GM08714 (cell line): ENCODE measurements around the gene FHDC1.
A peak's percentile ranks its signal among the peaks of the same experiment; 100 is the strongest.
"Not testable (repeated sequence)": the region's sequence is repeated elsewhere in the genome, so short reads cannot be mapped to it uniquely, and the experiment has no call there.

Experiments used
- H3K4me3 ChIP-seq: fragments of 200-500 bp; sonication (Bioruptor generic); 2 replicates; pipeline ENCODE4 v1.5.1; 2014; ENCODE audit warnings: mild to moderate bottlenecking, low read length, inconsistent platforms
- ZNF274 ChIP-seq: IDR thresholded peaks from 2 replicates; pipeline ENCODE4 v1.6.1; 2012; ENCODE audit warnings: mild to moderate bottlenecking, low read depth, low read length

Gene FHDC1, protein sequence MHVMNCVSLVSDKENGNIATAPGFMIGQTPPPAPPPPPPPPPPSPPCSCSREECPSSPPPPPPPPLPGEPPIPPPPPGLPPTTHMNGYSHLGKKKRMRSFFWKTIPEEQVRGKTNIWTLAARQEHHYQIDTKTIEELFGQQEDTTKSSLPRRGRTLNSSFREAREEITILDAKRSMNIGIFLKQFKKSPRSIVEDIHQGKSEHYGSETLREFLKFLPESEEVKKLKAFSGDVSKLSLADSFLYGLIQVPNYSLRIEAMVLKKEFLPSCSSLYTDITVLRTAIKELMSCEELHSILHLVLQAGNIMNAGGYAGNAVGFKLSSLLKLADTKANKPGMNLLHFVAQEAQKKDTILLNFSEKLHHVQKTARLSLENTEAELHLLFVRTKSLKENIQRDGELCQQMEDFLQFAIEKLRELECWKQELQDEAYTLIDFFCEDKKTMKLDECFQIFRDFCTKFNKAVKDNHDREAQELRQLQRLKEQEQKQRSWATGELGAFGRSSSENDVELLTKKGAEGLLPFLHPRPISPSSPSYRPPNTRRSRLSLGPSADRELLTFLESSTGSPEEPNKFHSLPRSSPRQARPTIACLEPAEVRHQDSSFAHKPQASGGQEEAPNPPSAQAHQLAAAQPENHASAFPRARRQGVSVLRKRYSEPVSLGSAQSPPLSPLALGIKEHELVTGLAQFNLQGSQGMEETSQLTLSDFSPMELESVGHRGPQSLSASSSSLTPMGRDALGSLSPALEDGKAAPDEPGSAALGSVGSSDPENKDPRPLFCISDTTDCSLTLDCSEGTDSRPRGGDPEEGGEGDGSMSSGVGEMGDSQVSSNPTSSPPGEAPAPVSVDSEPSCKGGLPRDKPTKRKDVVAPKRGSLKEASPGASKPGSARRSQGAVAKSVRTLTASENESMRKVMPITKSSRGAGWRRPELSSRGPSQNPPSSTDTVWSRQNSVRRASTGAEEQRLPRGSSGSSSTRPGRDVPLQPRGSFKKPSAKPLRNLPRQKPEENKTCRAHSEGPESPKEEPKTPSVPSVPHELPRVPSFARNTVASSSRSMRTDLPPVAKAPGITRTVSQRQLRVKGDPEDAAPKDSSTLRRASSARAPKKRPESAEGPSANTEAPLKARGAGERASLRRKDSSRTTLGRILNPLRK

DNA sequence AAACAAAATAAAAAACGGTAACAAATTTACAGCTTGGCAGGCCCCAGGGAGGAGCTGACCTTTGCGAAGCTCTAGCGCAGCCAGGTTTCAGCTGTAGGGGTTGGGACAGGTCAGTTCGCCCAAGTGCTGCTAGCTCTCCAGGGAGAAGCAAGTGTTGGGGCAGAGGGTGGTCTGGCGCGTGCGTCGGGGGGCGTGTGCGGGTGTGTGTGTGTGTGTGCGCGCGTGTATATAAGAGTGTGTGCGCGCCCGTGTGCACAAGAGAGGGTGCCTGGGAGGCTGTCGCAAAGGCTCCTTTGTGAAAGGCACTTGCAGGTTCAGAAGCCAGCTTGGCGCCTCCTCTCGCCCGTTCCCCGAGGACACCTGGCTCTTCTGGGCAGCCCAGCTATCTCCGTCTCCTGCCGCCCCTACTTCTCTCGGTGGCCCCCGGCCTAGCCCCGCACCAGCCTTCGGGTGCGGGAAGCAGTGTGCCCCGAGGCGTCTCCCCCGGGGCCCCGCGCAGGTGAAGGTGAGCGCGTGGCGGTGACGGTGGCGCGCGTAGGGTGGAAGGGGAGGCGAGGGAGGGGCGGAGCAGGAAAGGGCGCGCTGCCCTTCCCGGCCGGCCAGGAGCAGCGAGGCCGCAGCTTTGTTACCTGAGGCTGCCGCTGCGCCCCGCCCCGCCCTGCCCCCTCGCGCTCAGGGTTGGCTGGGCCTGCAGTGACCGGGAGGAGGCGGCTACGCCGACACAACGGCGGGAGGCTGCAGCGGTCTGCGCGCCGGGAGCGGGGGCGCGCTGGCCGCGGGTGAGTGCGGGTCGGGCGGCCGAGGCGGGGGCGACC, at the start of gene FHDC1:
TSS of gene FHDC1 (plus strand) at position 693 of the 815 bp plus-strand sequence. CDS start 6,735 bp downstream, outside the sequence.
- peak within 1 kb of the TSS; percentile 78; the same call in 1 of the 2 replicates for H3K4me3 ChIP-seq
- no peak for TF ChIP-seq ZNF274

DNA sequence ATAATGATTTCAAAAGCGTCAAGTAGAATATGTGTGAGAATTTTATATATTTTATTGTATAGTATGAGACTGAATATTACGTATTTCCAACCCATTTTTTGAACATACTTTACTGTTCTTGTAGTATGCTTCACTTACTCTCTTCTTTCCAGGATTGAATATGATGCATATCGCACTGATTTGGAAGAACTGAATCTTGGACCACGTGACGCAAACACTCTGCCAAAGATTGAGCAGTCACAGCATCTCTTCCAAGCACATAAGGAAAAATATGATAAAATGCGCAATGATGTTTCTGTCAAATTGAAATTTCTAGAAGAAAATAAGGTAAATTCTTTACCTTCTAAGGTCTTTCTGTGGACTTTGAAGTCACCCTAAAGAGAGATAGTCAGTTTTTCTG, 48.1 kb upstream of the FHDC1 start:
- TF ChIP-seq ZNF274 = no peak
- no peak overlapping the region for H3K4me3 ChIP-seq

DNA sequence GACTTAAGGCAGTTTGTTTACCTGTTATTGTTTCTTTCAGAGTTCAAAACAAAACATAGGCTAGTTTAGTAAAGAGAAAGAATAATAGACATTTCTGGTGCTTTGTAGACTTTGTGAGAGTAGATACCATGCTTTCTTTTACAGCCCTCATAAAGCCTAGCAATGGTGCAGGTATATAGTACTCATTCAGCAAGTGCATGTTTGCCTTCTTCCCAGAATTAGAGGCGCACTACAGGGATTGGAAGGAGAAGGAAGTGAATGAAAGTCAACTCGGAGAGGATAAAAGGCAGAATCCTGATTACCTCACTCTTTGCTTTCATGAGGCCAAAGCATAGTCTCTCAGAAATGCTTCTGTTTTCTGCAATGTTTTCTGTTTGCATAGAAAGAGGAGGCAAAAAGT, 43.1 kb upstream of the FHDC1 start:
- H3K4me3 ChIP-seq = no peak overlapping the region

DNA sequence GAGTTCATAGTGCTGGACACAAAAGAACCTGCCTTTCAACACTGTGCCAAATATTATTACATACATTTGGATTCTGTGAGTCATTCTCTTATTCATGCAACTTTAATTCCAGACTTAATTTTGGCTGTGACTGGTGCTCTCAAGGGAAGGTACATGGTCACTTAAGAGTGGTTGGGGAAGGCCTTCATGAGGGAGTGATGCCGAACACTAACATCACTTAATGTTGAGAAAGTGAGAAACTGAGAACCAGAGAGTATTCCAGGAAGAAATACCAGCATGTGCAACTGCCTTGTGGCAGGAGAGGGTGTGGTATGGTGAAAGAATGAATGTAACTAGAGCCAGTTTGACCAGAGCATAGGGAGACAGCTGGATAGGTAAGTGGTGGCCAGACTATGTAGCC, 41.5 kb upstream of the FHDC1 start:
- TF ChIP-seq ZNF274 = no peak
- H3K4me3 ChIP-seq = no peak overlapping the region

More for the DNA sequence above, 43.1 kb upstream of the FHDC1 start:
- no peak for TF ChIP-seq ZNF274

DNA sequence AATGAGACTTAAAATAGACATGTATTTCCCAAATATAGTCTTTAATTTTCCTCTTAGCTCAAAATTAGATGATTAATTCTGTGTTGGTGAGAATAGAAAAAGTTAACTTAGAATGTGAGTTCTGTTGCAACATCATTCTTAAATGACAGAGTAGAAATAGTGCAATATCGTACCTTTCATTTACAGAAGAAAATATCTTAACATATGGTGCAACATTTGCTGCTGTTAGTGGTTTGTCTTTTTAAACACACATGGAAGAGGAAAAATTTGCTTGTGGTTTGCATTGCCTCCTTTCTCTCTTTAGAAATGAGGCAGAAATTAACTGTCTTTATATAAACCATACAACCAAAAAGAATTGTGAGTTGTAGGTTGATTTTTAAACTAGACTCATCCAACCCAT, 39.3 kb upstream of the FHDC1 start:
- H3K4me3 ChIP-seq = no peak overlapping the region
- no peak for TF ChIP-seq ZNF274

DNA sequence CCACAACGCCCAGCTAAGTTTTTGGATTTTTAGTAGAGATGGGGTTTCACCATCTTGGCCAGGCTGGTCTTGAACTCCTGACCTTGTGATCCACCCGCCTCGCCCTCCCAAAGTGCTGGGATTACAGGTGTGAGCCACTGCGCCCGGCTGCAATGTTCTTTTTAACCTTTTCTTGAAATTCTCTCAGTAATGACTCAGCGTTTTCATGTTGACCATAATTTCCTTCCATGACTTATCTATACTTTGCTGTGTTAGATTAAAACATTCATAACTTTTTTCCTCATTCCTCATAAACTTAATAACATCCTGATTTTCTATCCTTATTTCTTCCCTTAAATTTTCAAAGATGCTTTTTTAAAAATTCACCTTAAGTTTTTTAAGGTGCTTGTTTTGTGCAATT, 38.0 kb upstream of the FHDC1 start:
- not testable (repeated sequence) for H3K4me3 ChIP-seq

DNA sequence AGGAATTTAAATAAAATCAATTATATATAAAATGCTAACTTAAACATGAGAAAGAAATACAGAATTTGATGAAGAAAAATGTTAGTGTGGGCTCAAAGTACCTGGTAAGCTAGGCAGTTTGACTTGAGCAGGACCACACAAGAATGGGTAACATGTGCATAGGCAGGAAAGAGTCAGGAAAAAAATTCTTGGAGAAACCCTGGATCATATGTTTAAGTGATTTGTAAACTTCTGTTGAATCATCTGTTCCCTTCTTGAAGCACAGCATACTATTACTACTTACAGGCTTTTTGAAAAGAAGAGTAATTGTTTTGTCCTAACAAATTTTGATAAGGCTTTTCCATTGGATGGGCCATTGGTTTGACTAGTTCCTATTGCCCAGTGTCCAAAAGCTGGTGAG, 37.5 kb upstream of the FHDC1 start:
- no peak overlapping the region for H3K4me3 ChIP-seq
- TF ChIP-seq ZNF274 = no peak

DNA sequence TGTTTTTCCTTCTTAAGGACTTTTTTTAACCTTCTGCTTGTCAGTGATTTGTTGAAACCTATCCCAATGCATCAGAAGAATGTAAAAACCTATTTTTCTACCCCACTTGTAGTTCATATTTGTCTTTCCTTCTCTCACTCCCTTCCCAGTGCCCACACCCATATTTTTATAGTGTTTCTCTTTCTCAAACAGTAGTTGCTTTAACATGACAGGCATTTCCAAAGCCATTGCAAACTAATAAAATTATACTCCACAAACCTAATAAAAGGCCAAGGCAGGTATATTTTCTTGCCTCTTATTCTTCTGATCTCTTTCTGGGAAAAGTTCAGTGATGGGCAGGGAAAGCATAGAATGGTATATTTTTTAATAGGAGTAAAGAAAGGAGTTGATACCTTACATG, 35.7 kb upstream of the FHDC1 start:
- TF ChIP-seq ZNF274 = no peak

DNA sequence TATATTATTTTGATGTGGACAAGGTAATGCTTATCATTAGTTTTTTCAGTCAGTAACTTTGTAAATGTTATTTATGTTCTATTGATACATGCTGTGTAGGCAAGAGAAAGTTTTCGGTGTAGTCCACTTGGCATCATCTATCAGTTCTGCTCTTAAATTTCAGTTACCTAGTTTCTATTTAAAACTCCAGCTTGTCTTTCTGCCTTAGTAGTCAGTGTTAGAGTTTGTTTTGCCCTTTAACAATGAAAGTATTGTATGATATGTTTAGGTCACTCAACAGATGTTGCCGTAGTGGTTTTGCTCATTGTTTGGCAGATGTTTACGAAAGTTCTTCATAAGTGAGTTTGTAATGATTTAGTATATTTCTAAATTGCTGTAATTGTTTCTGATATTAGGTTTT, 34.9 kb upstream of the FHDC1 start:
- no peak overlapping the region for H3K4me3 ChIP-seq
- no peak for TF ChIP-seq ZNF274

More for the DNA sequence above, 35.7 kb upstream of the FHDC1 start:
- no peak overlapping the region for H3K4me3 ChIP-seq

DNA sequence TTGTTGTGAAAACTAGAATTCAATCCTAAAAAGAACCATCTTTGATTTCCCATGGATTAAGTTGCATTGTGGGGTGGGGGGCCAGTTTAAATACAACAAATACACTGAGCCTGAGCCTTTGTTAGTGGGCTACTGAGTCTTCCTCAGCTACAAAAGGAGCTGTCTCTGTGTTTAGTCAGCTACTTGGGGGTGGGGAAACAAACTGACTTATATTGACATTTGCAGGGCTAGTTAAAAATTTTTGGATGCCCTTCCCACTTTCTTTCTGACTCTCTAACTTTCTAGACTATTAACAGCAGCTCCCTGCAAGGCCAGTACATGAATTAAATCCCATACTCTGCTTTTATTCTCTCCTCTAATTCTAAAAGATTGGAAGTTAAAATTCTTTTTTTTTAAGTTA, 32.5 kb upstream of the FHDC1 start:
- H3K4me3 ChIP-seq = no peak overlapping the region
- TF ChIP-seq ZNF274 = no peak

DNA sequence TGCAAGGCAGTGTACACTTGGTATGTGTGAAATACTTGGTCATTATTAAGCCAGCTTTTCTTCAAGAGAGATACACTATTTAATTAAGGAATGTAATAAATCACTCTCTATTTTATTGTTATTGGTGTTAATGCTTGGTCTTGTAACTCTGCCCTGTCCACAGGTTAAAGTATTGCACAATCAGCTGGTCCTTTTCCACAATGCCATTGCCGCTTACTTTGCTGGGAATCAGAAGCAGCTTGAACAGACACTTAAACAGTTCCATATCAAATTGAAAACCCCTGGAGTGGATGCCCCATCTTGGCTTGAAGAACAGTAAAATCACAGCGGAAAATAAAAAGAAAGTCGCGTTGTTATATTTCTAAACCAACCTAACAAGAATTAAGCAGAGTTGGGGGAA, 26.2 kb upstream of the FHDC1 start:
- TF ChIP-seq ZNF274 = no peak
- H3K4me3 ChIP-seq = no peak overlapping the region

DNA sequence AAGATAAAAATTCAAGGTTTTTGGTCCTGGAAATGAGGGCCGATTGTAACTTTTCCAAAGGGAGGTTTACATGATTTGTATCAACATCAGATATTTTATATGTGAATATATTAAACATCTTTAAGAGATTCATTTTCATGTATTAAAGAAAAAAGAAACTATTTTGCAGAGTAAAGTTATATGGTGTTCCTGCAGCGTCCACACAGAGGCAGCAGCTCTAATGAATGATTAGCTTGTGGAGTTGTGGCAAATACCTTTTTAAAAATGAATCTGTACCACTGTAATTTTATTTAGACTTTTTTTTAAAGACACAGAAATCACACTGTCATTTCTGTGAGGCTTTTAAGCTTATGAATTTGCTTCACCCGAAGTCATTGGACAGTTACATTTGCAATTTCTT, 25.6 kb upstream of the FHDC1 start:
- no peak for TF ChIP-seq ZNF274
- H3K4me3 ChIP-seq = no peak overlapping the region

DNA sequence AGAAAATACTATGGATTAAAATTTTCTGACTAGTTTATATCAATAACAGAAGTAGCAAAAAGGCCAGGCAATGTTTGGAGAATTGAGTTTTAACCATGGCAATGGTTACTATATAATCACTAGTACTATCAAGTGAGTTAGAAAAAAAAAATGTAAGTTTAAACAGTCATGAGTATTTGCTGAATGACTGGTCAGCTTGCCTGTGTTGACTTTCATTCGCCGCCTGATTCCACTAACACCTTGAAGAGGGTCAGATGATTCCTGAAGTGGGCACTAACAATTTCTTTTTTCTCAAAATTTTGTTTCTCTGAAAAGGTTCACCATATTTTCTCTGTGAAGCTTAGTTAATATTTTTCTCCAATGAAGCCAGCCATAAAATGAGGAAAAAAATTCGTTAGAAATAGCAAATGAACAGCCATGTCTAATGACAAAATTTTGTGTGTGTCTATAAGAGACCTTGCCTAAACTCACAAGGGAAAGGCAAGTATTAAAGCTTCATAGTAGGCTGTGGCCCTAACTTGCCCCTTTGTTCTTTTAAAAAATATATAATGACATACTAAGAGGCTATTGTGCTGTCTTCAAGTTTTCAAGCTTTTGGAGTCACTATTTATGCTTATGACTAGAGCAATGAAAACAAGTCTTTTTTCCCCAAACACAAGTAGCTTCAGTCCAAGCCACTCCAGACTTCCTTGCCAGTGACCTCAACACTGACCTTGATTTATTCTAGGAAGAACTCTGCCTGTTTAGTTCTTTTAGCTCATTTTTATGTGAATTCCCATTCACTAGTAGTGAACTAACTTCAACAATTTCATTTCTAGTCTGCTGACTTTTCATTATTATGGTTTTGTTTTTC, 18.4 kb upstream of the FHDC1 start:
- H3K4me3 ChIP-seq = no peak overlapping the region
- no peak for TF ChIP-seq ZNF274

DNA sequence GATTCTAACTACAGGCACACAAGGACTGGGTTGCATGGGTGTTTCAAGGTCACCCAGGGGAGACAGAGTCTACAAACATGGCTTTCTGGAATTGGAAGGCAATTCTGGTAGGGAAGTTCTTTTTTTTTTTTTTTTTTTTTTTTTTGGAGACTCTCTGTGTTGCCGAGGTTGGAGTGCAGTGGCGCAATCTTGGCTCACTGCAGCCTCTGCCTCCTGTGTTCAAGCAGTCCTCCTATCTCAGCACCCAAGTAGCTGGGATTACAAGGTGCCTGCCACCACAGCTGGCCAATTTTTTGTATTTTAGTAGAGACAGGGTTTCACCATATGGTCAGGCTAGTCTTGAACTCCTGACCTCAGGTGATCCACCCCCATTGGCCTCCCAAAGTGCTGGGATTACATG, 16.3 kb upstream of the FHDC1 start:
- no peak for TF ChIP-seq ZNF274
- H3K4me3 ChIP-seq = no peak overlapping the region
